GM12865 (cell line): ENCODE measurements around the gene IL4I1.

ENCODE experiments used
- DNase-seq: peaks from one replicate; pipeline ENCODE4 v3.0.0; 2010; ENCODE audit warnings: low read depth
- H3K4me3 ChIP-seq: 2 replicates; pipeline ENCODE4 v1.5.1; 2011; ENCODE audit warnings: mild to moderate bottlenecking, low read depth, low read length, control low read depth
- CTCF ChIP-seq: IDR thresholded peaks from 2 replicates; pipeline ENCODE4 v1.5.1; 2011; ENCODE audit warnings: low read length, control low read depth, low read depth, inconsistent platforms; ENCODE audit not compliant: insufficient read depth; ENCODE audit errors: missing control alignments

IL4I1 gene

GRCh38 chr19:49858088-49858985 lies 38.4 kb downstream of the IL4I1 start:
- peak; percentile 6 for DNase-seq
- no peak for TF ChIP-seq CTCF
- no peak overlapping the region for H3K4me3 ChIP-seq

GRCh38 chr19:49857838-49858087 lies 38.9 kb downstream of the IL4I1 start:
- no peak for TF ChIP-seq CTCF
- DNase-seq, result no peak
- no peak overlapping the region for H3K4me3 ChIP-seq

- TF ChIP-seq CTCF, result no peak
- peak; percentile 7 for DNase-seq
Measured at GRCh38 chr19:49857061-49857837, 39.4 kb downstream of the IL4I1 start.

GRCh38 chr19:49856574-49857021 lies 40.1 kb downstream of the IL4I1 start:
- H3K4me3 ChIP-seq, result no peak overlapping the region
- no peak for TF ChIP-seq CTCF
- no peak for DNase-seq

More at GRCh38 chr19:49857061-49857837, 39.4 kb downstream of the IL4I1 start:
- H3K4me3 ChIP-seq, result no peak overlapping the region

- peak; percentile 10 for DNase-seq
Measured at GRCh38 chr19:49855676-49856573, 40.8 kb downstream of the IL4I1 start.

More at GRCh38 chr19:49855676-49856573, 40.8 kb downstream of the IL4I1 start:
- no peak for TF ChIP-seq CTCF
- no peak overlapping the region for H3K4me3 ChIP-seq
